Upper lobe of left lung (tissue), 4 donors: ENCODE results near the gene MEIKIN.

Source experiments
- EP300 ChIP-seq, 4 donors: sonication (generic); formaldehyde crosslinking; IDR thresholded peaks; one replicate each; pipeline ENCODE4 v1.5.1; 2017; ENCODE audit warnings: antibody characterized with exemption in 4 of 4, control low read depth in 2 of 4
- POLR2A ChIP-seq, 4 donors: fragments of 450-650 bp; IDR thresholded peaks; one replicate each; pipeline ENCODE4 v1.5.1; 2016 to 2017; ENCODE audit warnings: antibody characterized with exemption in 4 of 4, mild to moderate bottlenecking in 2 of 4
- TF ChIP-seq, protein P1 (sequence below), 6 experiments: fragments of 450-650 bp in 4 of 6; fragments of 200-600 bp in 2 of 6; sonication (generic) in 2 of 6; IDR thresholded peaks; one replicate each; pipeline ENCODE4 v1.5.1; 2016 to 2019; ENCODE audit warnings: antibody characterized with exemption in 6 of 6

GRCh38 chr5:131790550-131790949 lies 154.9 kb downstream of the MEIKIN start:
- TF ChIP-seq, protein P1, sequence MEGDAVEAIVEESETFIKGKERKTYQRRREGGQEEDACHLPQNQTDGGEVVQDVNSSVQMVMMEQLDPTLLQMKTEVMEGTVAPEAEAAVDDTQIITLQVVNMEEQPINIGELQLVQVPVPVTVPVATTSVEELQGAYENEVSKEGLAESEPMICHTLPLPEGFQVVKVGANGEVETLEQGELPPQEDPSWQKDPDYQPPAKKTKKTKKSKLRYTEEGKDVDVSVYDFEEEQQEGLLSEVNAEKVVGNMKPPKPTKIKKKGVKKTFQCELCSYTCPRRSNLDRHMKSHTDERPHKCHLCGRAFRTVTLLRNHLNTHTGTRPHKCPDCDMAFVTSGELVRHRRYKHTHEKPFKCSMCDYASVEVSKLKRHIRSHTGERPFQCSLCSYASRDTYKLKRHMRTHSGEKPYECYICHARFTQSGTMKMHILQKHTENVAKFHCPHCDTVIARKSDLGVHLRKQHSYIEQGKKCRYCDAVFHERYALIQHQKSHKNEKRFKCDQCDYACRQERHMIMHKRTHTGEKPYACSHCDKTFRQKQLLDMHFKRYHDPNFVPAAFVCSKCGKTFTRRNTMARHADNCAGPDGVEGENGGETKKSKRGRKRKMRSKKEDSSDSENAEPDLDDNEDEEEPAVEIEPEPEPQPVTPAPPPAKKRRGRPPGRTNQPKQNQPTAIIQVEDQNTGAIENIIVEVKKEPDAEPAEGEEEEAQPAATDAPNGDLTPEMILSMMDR (IDR thresholded peaks at IDR 0.05), result no peak
- TF ChIP-seq POLR2A (IDR thresholded peaks at IDR 0.05), result no peak
- no peak for TF ChIP-seq EP300 (IDR thresholded peaks at IDR 0.05)
